PC-9 (cell line): ENCODE measurements around the gene IFI44L.

Experiments used
- CTCF ChIP-seq: fragments of 200-600 bp; sonication (generic); conservative IDR thresholded peaks from 2 replicates; pipeline ENCODE4 v1.6.1; 2017; ENCODE audit warnings: mixed run types, antibody characterized with exemption, mild to moderate bottlenecking, moderate library complexity
- EZH2 ChIP-seq: fragments of 200-600 bp; sonication (generic); IDR thresholded peaks from 2 replicates; pipeline ENCODE4 v1.8.0; 2017; ENCODE audit warnings: antibody characterized with exemption, low read depth

GRCh38 chr1:78627321-78627720, 7.1 kb downstream of the IFI44L start:
- TF ChIP-seq CTCF (no peak), EZH2 (no peak)
